PC-3 (cell line): ENCODE data around the gene GNPDA1.

Experiments used
- CTCF ChIP-seq: fragments of 300-600 bp; sonication (generic); conservative IDR thresholded peaks from 2 replicates; pipeline ENCODE4 v1.5.1; 2017; ENCODE audit warnings: antibody characterized with exemption, low read depth, mild to moderate bottlenecking, low read length
- EZH2 ChIP-seq: fragments of 300-600 bp; sonication (generic); IDR thresholded peaks from one replicate; pipeline ENCODE4 v1.6.1; 2017; ENCODE audit warnings: antibody characterized with exemption, mild to moderate bottlenecking, low read length; ENCODE audit not compliant: unreplicated experiment
- EZH2phosphoT487 ChIP-seq: fragments of 300-600 bp; sonication (generic); IDR thresholded peaks from 2 replicates; pipeline ENCODE4 v1.6.1; 2018; ENCODE audit warnings: mild to moderate bottlenecking, antibody characterized with exemption, low read length, borderline replicate concordance

DNA sequence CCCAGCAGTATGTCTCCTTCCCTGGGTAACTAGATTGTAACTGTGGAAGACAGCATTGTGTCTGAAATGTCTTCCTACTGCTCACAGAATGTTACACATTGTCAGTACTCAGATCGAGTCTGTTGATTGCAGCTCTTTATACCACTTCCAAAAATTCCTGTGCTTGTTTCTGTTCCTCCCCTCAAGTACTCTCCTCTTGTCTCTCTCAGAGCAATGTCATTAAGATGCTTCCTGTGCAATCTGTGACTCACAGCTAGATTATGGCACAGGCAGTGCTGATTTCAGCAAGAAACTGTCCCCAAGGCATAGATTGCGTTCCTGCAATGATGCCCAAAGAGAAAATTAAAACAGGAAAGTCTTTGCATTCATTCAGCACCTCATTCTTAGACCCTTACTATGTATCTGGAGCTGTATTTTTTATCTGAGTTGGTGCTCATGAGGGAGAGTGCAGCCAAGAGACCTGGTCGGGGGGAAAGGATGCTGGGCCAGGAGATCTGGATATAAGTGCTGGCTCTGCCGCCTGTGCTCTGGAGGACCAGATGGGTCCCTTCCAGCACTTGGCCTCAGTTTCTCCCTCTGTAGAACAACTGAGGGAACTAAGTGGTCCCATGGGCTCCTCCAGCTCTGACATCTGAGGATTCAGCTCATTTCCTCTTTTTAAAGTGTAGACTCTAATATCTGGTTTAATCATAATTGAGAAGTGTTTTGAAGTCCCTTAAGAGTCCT lies 40.8 kb upstream of the GNPDA1 start:
- TF ChIP-seq CTCF: no peak
- TF ChIP-seq EZH2: no peak
- TF ChIP-seq EZH2phosphoT487: no peak
